ACC112 (cell line): ENCODE measurements around the gene ANTKMT.
"Not testable (repeated sequence)": the region's sequence is repeated elsewhere in the genome, so short reads cannot be mapped to it uniquely, and the experiment has no call there.

Experiments
- H2AFZ ChIP-seq: fragments of 200-600 bp; sonication (generic); one replicate; pipeline ENCODE4 v1.6.0; 2017; ENCODE audit warnings: antibody characterized with exemption, low read length; ENCODE audit not compliant: unreplicated experiment
- H3K27ac ChIP-seq: fragments of 200-600 bp; sonication (generic); 2 replicates; pipeline ENCODE4 v1.5.1; 2014; ENCODE audit warnings: low read depth, mild to moderate bottlenecking, antibody characterized with exemption, low read length, moderate library complexity
- H3K27me3 ChIP-seq: fragments of 200-600 bp; sonication (generic); 2 replicates; pipeline ENCODE4 v1.6.1; 2014; ENCODE audit warnings: mild to moderate bottlenecking, antibody characterized with exemption, low read length, moderate library complexity, mixed read lengths; ENCODE audit not compliant: insufficient read depth
- H3K36me3 ChIP-seq: fragments of 200-600 bp; sonication (generic); 2 replicates; pipeline ENCODE4 v1.6.1; 2016; ENCODE audit warnings: mild to moderate bottlenecking, antibody characterized with exemption, low read length, moderate library complexity, mixed read lengths; ENCODE audit not compliant: insufficient read depth
- H3K4me1 ChIP-seq: fragments of 200-600 bp; sonication (generic); one replicate; pipeline ENCODE4 v1.6.1; 2016; ENCODE audit warnings: low read length, mixed read lengths; ENCODE audit not compliant: insufficient read depth, unreplicated experiment, control insufficient read depth
- H3K4me3 ChIP-seq: fragments of 200-600 bp; sonication (generic); 2 replicates; pipeline ENCODE4 v1.5.1; 2014; ENCODE audit warnings: mild to moderate bottlenecking, low read depth, low read length
- H3K79me2 ChIP-seq: fragments of 200-600 bp; sonication (generic); one replicate; pipeline ENCODE4 v1.6.0; 2016; ENCODE audit warnings: low read length; ENCODE audit not compliant: control insufficient read depth, unreplicated experiment, insufficient read depth

Gene ANTKMT

GRCh38 chr16:682493-683395 lies 38.2 kb upstream of the ANTKMT start:
- Histone ChIP-seq H3K27me3 (no peaks in the 10 kb centered on the region), H3K79me2 (peaks cover 43% of the 10 kb centered on the region), H3K4me1 (peaks cover 24% of the 10 kb centered on the region), H3K4me3 (peak overlapping the region; percentile 92), H2AFZ (no peak overlapping the region), H3K27ac (no peak overlapping the region), H3K36me3 (peaks cover 25% of the 10 kb centered on the region; the same call in 1 of the 2 replicates)

GRCh38 chr16:683396-684070 lies 37.4 kb upstream of the ANTKMT start:
- peaks cover 25% of the 10 kb centered on the region; the same call in 1 of the 2 replicates for H3K36me3 ChIP-seq
- peaks cover 43% of the 10 kb centered on the region for H3K79me2 ChIP-seq
- peaks cover 24% of the 10 kb centered on the region for H3K4me1 ChIP-seq
- no peaks in the 10 kb centered on the region for H3K27me3 ChIP-seq
- H3K27ac ChIP-seq: peak overlapping the region; percentile 58
- H2AFZ ChIP-seq: no peak overlapping the region
- peak overlapping the region; percentile 92 for H3K4me3 ChIP-seq

- H3K4me3 ChIP-seq: peak within 1 kb of the TSS; percentile 92
- H3K27ac ChIP-seq: peak within 1 kb of the TSS; percentile 58
- peaks cover 25% of the 10 kb centered on the region; the same call in 1 of the 2 replicates for H3K36me3 ChIP-seq
- H3K27me3 ChIP-seq: no peaks in the 10 kb centered on the region
- peaks cover 49% of the 10 kb centered on the region for H3K79me2 ChIP-seq
- peaks cover 24% of the 10 kb centered on the region for H3K4me1 ChIP-seq
- H2AFZ ChIP-seq: peak within 1 kb of the TSS; percentile 25
Measured at GRCh38 chr16:684071-684794, 36.7 kb upstream of the ANTKMT start, which contains the start of gene JMJD8. Gene JMJD8 (minus strand): TSS chr16:684334. CDS start chr16:684319, 15 bp downstream.

GRCh38 chr16:684961-685696 lies 35.8 kb upstream of the ANTKMT start:
- no peak overlapping the region for H3K4me3 ChIP-seq

GRCh38 chr16:685967-686366 lies 35.0 kb upstream of the ANTKMT start:
- Histone ChIP-seq H3K36me3 (peaks cover 25% of the 10 kb centered on the region; the same call in 1 of the 2 replicates), H3K4me1 (peaks cover 29% of the 10 kb centered on the region), H3K27me3 (no peaks in the 10 kb centered on the region)

More at GRCh38 chr16:684961-685696, 35.8 kb upstream of the ANTKMT start:
- Histone ChIP-seq H3K27me3 (no peaks in the 10 kb centered on the region), H2AFZ (no peak overlapping the region), H3K79me2 (peaks cover 53% of the 10 kb centered on the region), H3K4me1 (peaks cover 29% of the 10 kb centered on the region), H3K27ac (no peak overlapping the region), H3K36me3 (peaks cover 25% of the 10 kb centered on the region; the same call in 1 of the 2 replicates)

GRCh38 chr16:686459-687260 lies 34.3 kb upstream of the ANTKMT start:
- H3K27me3 ChIP-seq: no peaks in the 10 kb centered on the region
- peaks cover 40% of the 10 kb centered on the region for H3K79me2 ChIP-seq
- H3K4me1 ChIP-seq: peaks cover 23% of the 10 kb centered on the region
- no peak overlapping the region for H3K4me3 ChIP-seq
- H2AFZ ChIP-seq: no peak overlapping the region
- no peak overlapping the region for H3K27ac ChIP-seq
- peaks cover 24% of the 10 kb centered on the region; the same call in 1 of the 2 replicates for H3K36me3 ChIP-seq

More at GRCh38 chr16:685967-686366, 35.0 kb upstream of the ANTKMT start:
- Histone ChIP-seq H2AFZ (no peak overlapping the region), H3K79me2 (peaks cover 47% of the 10 kb centered on the region), H3K4me3 (no peak overlapping the region), H3K27ac (no peak overlapping the region)

- Histone ChIP-seq H3K4me1 (peaks cover 15% of the 10 kb centered on the region), H3K4me3 (no peak overlapping the region), H2AFZ (no peak overlapping the region), H3K27ac (no peak overlapping the region), H3K27me3 (peaks cover 7% of the 10 kb centered on the region), H3K79me2 (peaks cover 32% of the 10 kb centered on the region), H3K36me3 (peaks cover 17% of the 10 kb centered on the region; the same call in 1 of the 2 replicates)
Measured at GRCh38 chr16:687499-687898, 33.4 kb upstream of the ANTKMT start.

- peak overlapping the region; percentile 92 for H2AFZ ChIP-seq
- peaks cover 9% of the 10 kb centered on the region; the same call in 1 of the 2 replicates for H3K36me3 ChIP-seq
- H3K4me1 ChIP-seq: peaks cover 5% of the 10 kb centered on the region
- peaks cover 16% of the 10 kb centered on the region for H3K79me2 ChIP-seq
- H3K27ac ChIP-seq: peak overlapping the region; percentile 41; the same call in 1 of the 2 replicates
- peaks cover 25% of the 10 kb centered on the region for H3K27me3 ChIP-seq
- H3K4me3 ChIP-seq: peak overlapping the region; percentile 94
Measured at GRCh38 chr16:689175-689897, 31.6 kb upstream of the ANTKMT start.

- not testable (repeated sequence) for H2AFZ ChIP-seq, H3K36me3 ChIP-seq, H3K4me3 ChIP-seq, H3K4me1 ChIP-seq, H3K27ac ChIP-seq
- peaks cover 42% of the 10 kb centered on the region for H3K27me3 ChIP-seq
- peaks cover 12% of the 10 kb centered on the region for H3K79me2 ChIP-seq
Measured at GRCh38 chr16:691242-691641, 29.7 kb upstream of the ANTKMT start.
